DMS 273 treated with DMSO at 0.1 percent for 48 hours (cell line): ENCODE data around the gene OR6A2.
"Not testable (repeated sequence)": the region's sequence is repeated elsewhere in the genome, so short reads cannot be mapped to it uniquely, and the experiment has no call there.

ENCODE experiments used
- DNase-seq: peaks from one replicate; lab custom pipeline; 2025; lab: John Stamatoyannopoulos, UW

Gene OR6A2

DNA sequence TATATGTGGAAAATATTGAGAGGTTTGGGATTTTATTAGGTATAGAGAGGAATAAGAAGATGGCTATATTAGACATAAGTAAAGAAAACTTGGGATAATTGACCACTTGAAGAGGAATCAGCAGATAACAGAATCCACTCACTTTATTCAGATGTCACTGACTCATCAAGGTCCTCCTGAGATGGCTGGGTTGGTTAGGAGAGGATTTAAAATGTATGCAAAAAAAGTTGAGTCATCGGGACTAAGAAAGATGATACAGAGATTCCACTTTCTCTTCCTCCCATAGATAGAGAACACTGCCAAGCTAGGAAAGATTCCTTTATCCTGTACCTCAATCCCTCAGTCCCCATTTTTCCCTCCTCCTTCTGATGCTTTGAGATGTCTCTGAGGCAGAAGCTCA lies at the start of gene OR6A2:
TSS of gene OR6A2 (minus strand) at position 288 of the 400 bp plus-strand sequence. CDS start 3,981 bp downstream, outside the sequence.
- DNase-seq, result no peak

DNA sequence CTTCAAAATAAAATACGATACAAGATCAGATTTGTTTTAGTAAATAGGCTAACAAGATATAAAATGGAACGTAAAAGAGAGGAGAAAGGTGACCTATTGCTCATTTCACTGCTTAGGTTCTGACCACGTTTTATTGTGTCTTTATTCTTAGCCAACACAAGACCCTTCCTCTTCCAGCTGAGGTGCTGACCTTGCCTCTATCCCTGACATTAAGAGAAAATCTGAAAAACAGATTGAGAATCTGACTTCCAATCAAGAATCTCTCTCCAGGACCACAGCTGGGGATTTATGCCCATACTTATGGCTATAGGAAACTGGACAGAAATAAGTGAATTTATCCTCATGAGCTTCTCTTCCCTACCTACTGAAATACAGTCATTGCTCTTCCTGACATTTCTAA lies 45.9 kb upstream of the OR6A2 start, which contains the start of gene OR10A5:
TSS of gene OR10A5 (plus strand) at position 301 of the 400 bp plus-strand sequence. CDS start at position 301, 0 bp downstream.
- no peak for DNase-seq

GRCh38 chr11:6844356-6844755 lies 44.9 kb upstream of the OR6A2 start:
- DNase-seq, result no peak

- DNase-seq, result no peak
Observed at GRCh38 chr11:6843670-6844069, 44.2 kb upstream of the OR6A2 start.

- no peak for DNase-seq
Observed at GRCh38 chr11:6841694-6842093, 42.2 kb upstream of the OR6A2 start.

DNA sequence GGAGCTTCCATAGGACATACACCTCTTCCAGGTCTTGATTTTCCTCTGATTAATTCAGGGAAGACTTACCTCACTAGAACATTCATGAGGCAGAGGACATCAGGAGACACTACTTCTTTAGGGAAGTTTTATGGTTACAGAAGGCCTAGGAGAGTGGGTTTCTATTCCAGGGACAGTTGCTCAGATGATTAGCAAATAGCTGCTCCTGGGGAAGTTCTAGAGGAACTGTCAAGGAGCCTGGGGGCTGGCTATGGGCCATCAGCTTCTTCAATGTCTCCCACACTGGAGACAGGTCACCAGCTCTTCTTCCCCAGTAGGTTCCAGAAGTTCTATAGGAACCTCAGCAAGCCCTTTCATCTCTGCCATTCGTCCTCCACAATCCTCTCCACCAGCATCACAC lies 34.5 kb upstream of the OR6A2 start:
- DNase-seq, result no peak

GRCh38 chr11:6833356-6833755 lies 33.9 kb upstream of the OR6A2 start:
- no peak for DNase-seq

GRCh38 chr11:6828103-6828502 lies 28.6 kb upstream of the OR6A2 start:
- DNase-seq, result no peak

DNA sequence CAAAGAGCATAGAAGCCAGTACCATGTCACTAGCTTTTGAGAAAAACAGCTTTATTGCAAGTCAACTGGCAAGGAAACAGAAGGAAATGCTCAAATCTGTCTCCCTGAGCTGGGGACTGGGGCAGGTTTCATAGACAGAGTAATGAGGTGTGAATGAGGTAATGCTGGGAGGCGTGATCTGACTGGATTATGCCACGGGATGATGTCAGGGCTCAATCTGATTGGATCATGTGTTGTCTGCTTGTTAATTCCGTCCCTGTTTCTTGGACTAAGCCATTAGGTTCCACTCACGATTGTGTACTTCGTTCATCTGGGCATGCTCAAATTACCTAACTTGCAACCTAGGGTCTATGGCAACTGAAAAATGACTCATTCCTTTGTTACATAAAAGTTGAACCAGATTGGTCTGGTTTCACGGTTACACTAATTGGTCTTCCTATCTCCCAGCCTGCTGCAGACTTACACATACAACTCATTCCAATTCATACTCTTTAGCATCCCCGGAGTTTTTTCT lies 25.8 kb upstream of the OR6A2 start:
- no peak for DNase-seq

DNA sequence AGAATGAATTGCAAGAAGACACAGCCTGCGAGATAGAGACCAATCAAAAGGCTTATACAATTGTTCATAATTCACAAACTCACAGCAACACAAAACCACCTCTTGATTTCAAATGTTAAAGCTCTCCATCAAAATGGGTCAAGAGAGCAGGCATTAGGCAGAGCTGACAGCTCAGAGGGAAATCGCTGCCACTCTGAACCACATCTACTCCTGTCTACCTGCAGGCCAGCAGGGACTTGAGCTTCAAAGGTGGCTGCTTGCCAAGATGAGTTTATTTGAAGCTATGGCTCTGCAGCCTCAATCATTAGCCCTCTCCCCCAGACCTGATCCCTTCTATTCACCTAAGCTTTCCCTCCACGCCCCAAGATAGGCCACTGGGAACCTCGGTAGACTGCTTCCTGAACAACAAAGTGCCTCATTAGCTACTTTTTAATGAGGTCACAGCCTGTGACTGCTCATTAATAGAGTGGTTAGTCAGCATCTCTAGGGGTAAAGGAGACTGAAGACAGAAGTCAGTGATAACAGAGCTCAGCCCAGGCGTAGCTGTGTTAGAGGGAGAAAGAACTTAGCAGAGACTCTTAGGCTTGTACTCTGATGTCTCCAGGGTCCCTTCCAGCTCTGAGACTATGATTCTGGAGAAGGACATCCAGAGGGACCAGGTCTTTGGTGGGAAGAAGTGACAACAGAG lies 24.8 kb upstream of the OR6A2 start:
- DNase-seq, result no peak

DNA sequence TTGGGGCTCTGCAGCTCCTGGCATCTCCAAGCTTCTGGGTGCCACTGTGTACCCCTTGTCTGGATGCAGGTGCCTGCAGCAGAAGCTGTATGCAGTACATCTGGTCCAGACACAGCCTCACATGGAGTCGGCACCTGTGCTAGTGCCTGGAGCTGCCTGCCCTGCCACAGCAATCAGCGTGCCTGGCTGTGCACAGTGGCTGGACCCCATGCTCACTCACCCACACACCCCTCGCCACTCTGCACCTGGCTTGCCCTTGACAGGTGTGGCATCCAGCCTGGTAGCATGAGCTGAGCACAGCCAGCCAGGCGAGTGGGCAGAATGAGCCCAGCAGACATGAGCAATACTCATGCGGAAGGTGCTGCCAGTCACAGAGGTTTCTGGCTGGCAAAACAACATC lies 19.5 kb upstream of the OR6A2 start:
- DNase-seq, result no peak

GRCh38 chr11:6817694-6818093 lies 18.2 kb upstream of the OR6A2 start:
- DNase-seq, result no peak

GRCh38 chr11:6813656-6814055 lies 14.2 kb upstream of the OR6A2 start:
- DNase-seq, result no peak

DNA sequence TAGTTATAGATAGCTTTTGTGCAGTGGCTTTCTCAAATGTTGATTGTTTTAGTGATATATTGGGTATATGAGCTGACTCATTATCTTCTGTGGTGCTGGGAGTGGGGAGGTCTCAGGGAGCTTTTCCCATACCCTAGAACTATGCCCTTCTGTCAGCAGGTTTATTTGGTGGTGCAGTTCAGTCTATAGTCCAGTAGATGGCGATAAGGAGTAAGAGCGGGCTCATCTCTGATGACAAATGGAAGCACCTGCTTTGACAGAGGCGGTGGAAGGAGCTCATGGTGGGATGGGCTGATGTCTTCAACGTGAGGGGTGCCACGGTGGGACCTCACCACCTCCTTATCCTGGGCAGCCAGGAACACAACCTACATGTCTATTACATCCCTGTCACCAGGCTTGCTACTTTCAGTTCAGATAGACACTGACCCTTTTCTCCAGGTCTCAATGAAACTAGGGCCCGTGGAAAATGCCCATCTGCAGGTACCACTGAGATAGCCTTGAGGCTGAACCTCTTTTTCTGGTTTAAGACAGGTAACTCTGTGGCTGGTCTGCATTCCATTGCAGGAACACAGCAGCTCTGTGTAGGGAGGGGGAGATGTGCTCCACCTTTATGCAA lies 13.0 kb upstream of the OR6A2 start:
- DNase-seq, result no peak

- DNase-seq, result not testable (repeated sequence)
Observed at GRCh38 chr11:6801075-6801474, 1.6 kb upstream of the OR6A2 start.

- DNase-seq, result no peak
Observed at GRCh38 chr11:6794639-6795038, 4.8 kb downstream of the OR6A2 start.

DNA sequence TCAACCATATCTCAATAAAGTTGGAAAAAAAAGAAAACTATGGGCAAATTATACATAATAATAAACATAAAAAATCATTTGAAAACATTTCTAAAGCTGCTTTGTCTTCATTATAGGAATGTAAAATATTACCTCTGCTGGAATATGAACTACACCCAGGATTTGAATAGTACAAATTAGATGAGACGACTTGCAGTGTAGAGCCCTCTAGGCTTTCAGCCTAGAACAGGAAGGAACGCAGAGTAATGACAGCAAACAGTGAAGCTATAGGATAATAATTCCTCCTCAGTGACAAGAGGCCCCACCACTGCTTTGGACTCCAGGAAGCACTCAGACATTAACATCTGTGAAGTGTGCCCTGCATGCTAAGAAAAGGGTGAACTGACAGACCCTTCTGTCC lies 8.9 kb downstream of the OR6A2 start:
- no peak for DNase-seq

GRCh38 chr11:6782720-6783119 lies 16.8 kb downstream of the OR6A2 start, which contains the start of gene OR2AG1:
Gene OR2AG1 (plus strand): TSS chr11:6783020. CDS start chr11:6785038, 2,018 bp downstream.
- no peak for DNase-seq

DNA sequence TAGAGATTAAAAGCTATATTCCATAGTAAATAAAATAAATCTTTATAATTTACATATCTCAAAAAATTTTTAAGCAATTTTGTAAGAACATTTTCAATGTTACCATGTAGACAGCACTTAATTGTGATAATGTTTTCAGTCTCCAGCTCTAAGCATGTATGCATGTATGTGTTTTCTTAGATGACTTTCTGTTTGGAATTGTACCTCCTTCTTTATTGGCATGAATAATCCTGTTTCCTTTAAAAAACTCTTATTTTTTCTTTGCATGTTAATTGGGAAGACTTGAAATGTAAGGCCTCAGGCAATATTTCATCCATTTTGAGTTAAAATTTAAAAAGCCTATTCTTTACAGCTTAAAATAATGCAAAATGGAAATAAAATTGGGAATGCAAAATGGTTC lies 18.7 kb downstream of the OR6A2 start:
- DNase-seq, result no peak

GRCh38 chr11:6778518-6778917 lies 21.0 kb downstream of the OR6A2 start:
- no peak for DNase-seq

DNA sequence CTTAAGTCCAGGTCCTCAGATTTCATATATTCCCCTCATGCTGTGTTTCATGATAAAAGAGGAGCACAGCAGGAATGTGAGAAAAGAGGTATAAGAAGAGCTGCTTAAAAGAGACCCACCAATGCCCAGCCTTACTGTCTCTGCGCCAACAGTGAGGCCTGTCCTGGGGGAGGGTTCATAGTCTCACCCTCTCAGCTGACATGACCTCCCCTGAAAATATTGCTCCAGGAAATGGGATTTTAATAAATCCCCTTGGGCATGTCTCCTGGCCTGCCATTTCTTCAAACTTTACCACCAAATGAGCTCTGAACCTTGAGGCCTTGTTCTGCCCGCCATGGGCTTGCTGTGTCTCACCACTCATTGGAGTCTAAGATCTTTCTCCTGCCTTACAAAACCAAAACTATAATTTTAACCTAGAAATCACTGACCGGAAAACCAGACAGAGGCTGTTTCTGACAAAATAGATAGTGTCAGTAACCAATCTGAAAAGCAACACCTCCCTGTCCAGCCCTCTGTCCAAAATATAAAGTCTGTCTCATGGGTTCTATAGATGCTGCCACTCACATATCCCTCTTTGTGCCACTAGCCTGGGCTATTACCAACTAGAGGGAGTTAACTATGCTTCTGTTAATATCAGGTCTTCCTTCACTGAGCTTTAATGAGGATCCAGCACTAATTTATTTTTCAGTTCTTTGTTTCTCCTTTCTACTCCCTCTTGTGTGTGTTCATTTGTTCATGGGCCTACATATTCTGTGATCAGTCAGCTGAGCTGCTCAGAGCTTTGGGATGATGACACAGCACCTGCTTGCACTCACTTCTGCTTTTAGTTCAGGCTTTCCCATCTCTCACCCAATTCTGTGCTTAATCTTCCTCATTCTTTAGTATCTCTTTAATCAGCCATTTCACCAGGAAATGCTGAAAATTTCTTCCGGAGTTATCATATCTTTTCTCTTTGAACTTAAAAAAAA lies 27.3 kb downstream of the OR6A2 start, which contains the start of gene OR2AG2:
TSS of gene OR2AG2 (minus strand) at position 51 of the 968 bp plus-strand sequence. CDS start 3,019 bp downstream, outside the sequence.
- no peak for DNase-seq

DNA sequence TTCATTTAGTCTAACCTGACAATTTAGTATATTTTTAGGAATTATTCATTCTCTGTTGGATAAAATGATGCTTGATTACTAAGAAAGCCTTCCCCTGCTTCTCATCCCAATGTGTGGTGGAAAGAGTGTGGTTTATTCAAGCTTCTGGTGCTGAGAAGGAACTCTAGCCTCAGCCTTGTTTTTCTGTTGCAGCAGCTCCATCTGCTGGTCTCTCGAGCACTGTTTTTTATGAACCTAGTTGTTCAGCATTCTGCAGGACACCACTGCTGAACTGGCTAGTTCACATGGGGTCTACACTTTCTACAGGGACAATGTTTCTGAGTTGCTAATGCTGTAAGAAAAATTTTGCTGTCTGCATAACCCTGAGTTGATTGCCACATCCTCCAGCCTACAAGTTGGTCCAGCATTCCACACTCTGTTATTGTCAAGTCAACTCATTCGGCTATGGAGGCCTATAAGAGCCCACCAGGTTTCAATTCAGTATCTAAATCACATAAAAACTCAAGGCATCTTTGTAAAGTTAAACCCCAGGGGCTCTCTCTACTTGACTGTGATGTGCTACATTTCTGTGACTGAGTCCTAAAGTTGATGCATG lies 42.0 kb downstream of the OR6A2 start:
- peak; percentile 9 for DNase-seq
